HL-60/S4 (cell line): ENCODE results near the gene NMNAT1.
"Not testable (repeated sequence)": the region's sequence is repeated elsewhere in the genome, so short reads cannot be mapped to it uniquely, and the experiment has no call there.

Experiments
- in situ Hi-C: fragments of 300-500 bp; cut with MboI; formaldehyde crosslinking; loops from 2 replicates; pipeline ENCODE4 v1.14.3; 2022; ENCODE audit warnings: low sequenced_read_pairs

NMNAT1 gene

GRCh38 chr1:9942939-9943788, at the start of gene NMNAT1, which contains the start of gene LZIC:
NMNAT1 (plus strand) TSS chr1:9943475; CDS start chr1:9972074, 28,599 bp downstream.
LZIC (minus strand) TSS chr1:9943391; CDS start chr1:9936619, 6,772 bp downstream.
- in situ Hi-C loops, result loop anchor here (10.0 kb wide), 1 partner anchor 202 kb away; no protein-coding TSS in a partner anchor

- in situ Hi-C loops, result no loop called here
Observed at GRCh38 chr1:9894115-9894514, 49.2 kb upstream of the NMNAT1 start.

GRCh38 chr1:9900142-9901043, 42.9 kb upstream of the NMNAT1 start:
- in situ Hi-C loops, result no loop called here

- in situ Hi-C loops, result no loop called here
Observed at GRCh38 chr1:9901148-9902059, 41.9 kb upstream of the NMNAT1 start.

- in situ Hi-C loops, result no loop called here
Observed at GRCh38 chr1:9902060-9902452, 41.2 kb upstream of the NMNAT1 start.

GRCh38 chr1:9903801-9904527, 39.3 kb upstream of the NMNAT1 start:
- in situ Hi-C loops, result no loop called here

GRCh38 chr1:9904596-9904995, 38.7 kb upstream of the NMNAT1 start:
- in situ Hi-C loops, result no loop called here

GRCh38 chr1:9905010-9905409, 38.3 kb upstream of the NMNAT1 start:
- in situ Hi-C loops, result no loop called here

GRCh38 chr1:9906466-9906865, 36.8 kb upstream of the NMNAT1 start:
- in situ Hi-C loops, result no loop called here

GRCh38 chr1:9907441-9907840, 35.8 kb upstream of the NMNAT1 start:
- in situ Hi-C loops, result no loop called here

GRCh38 chr1:9908871-9909233, 34.4 kb upstream of the NMNAT1 start:
- in situ Hi-C loops, result no loop called here

GRCh38 chr1:9909234-9910046, 33.8 kb upstream of the NMNAT1 start:
- in situ Hi-C loops, result no loop called here

- in situ Hi-C loops, result no loop called here
Observed at GRCh38 chr1:9910076-9910422, 33.2 kb upstream of the NMNAT1 start, which contains the start of gene CTNNBIP1. CTNNBIP1 (minus strand) TSS chr1:9910269; CDS start chr1:9872064, 38,205 bp downstream.

GRCh38 chr1:9910423-9911178, 32.7 kb upstream of the NMNAT1 start:
- in situ Hi-C loops, result no loop called here

- in situ Hi-C loops, result no loop called here
Observed at GRCh38 chr1:9912264-9912936, 30.9 kb upstream of the NMNAT1 start.

- in situ Hi-C loops, result no loop called here
Observed at GRCh38 chr1:9914610-9914937, 28.7 kb upstream of the NMNAT1 start.

- in situ Hi-C loops, result no loop called here
Observed at GRCh38 chr1:9916452-9916851, 26.8 kb upstream of the NMNAT1 start.

GRCh38 chr1:9917495-9917894, 25.8 kb upstream of the NMNAT1 start:
- in situ Hi-C loops, result not testable (repeated sequence)
